Neural progenitor cell (in vitro differentiated cells): ENCODE data around the gene FBLN2.

Source experiments
- EZH2 ChIP-seq: fragments of 200-600 bp; sonication (generic); IDR thresholded peaks from 2 replicates; pipeline ENCODE4 v1.6.1; 2017; ENCODE audit warnings: antibody characterized with exemption, mild to moderate bottlenecking, moderate library complexity
- EZH2phosphoT487 ChIP-seq: fragments of 200-600 bp; sonication (generic); IDR thresholded peaks from 2 replicates; pipeline ENCODE4 v1.6.1; 2017; ENCODE audit warnings: antibody characterized with exemption
- TF ChIP-seq, protein P1 (sequence below): fragments of 200-600 bp; sonication (generic); IDR thresholded peaks from 2 replicates; pipeline ENCODE4 v1.5.1; 2017; ENCODE audit warnings: antibody characterized with exemption, mild to moderate bottlenecking

DNA sequence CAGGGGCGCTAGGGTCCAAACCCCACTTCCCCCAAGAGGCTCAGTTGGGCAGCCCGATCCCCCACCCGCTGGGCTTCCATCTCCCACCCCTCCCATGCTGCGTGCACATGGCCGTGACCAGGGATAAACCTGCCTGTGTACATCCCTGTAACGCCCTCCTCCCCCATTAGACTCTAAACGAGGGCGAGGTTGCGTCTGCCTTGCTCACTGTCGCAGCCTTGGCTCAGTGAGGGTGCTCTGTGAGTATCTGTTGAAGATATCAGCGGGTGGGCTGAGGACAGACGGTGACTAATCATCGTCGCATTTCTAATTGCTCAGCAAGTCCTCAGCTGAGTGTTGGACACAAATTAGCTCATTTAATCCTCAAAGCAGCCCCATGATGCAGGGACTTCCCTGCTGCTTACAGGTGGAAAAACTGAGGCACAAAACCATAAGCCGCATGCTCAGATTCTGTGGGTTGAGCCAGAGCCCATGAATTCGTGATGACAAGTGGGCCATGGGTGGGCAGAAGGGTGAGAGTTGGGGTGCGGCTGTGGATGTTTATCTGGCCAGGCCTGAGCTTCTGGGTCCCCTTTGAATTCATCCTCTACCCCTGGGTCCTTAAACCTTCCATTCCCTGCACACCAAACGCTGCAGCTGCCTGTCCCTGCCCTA is 26.0 kb downstream of the FBLN2 start:
- TF ChIP-seq, protein P1, sequence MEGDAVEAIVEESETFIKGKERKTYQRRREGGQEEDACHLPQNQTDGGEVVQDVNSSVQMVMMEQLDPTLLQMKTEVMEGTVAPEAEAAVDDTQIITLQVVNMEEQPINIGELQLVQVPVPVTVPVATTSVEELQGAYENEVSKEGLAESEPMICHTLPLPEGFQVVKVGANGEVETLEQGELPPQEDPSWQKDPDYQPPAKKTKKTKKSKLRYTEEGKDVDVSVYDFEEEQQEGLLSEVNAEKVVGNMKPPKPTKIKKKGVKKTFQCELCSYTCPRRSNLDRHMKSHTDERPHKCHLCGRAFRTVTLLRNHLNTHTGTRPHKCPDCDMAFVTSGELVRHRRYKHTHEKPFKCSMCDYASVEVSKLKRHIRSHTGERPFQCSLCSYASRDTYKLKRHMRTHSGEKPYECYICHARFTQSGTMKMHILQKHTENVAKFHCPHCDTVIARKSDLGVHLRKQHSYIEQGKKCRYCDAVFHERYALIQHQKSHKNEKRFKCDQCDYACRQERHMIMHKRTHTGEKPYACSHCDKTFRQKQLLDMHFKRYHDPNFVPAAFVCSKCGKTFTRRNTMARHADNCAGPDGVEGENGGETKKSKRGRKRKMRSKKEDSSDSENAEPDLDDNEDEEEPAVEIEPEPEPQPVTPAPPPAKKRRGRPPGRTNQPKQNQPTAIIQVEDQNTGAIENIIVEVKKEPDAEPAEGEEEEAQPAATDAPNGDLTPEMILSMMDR = no peak
- TF ChIP-seq EZH2 (no peak), EZH2phosphoT487 (no peak)
